ENCODE measurements around the gene TBC1D20. TPM values are rescaled to one million over a fixed set of nuclear protein-coding genes. Genes with fewer than 3 reads are reported as not detected.

The TBC1D20 gene
- total and polyA plus RNA-seq, 2 of the 4 experiments (the other 2 are of a cell fraction): 39.1 to 42.8 TPM

DNA sequence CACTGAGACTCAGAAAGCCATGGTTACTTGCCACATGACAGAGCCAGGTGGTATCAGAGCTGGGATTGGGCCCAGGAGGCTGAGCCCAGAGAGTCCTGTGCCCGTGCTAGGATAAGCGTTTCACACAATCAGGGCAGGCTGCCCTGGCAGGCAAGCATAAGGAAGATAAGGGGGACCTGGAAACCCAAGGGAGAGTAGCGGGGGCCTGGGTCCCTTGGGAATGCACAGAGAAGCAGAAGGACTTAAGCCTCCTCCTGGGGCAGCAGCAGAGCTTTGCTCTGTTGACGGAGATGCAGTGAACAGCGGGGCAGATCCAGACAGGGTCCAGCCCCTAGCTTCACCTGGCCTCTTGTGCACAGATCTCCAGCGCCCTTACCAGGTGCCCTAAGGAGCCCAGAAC lies 73.1 kb downstream of the TBC1D20 start:
- H4K5ac ChIP-seq (ENCODE audit: low read depth, low read length): no peak overlapping the region
- peaks cover 44% of the 10 kb centered on the region for H3K36me3 ChIP-seq (ENCODE audit: control insufficient read depth, insufficient read depth, low read length)
- no peak overlapping the region for H4K91ac ChIP-seq (ENCODE audit: insufficient read depth, low read depth, low read length)
- BruUV-seq (replicated peaks): no TSS peak
- no peak overlapping the region for H4K8ac ChIP-seq (ENCODE audit: low read depth in 2 of 2, low read length in 2 of 2)
- H3K27ac ChIP-seq (ENCODE audit: insufficient read depth, low read length): no peak overlapping the region
- DNase-seq (no peak), ATAC-seq (ENCODE audit: low read depth) (no peak)
- H2BK120ac ChIP-seq (ENCODE audit: low read depth, low read length): no peak overlapping the region
- CTCF ChIA-PET: no interaction called here
- intact Hi-C loops (cut with micrococcal nuclease): no loop called here
- no peak overlapping the region for H3K4ac ChIP-seq (ENCODE audit: low read depth, low read length)
- TF ChIP-seq, protein P1, sequence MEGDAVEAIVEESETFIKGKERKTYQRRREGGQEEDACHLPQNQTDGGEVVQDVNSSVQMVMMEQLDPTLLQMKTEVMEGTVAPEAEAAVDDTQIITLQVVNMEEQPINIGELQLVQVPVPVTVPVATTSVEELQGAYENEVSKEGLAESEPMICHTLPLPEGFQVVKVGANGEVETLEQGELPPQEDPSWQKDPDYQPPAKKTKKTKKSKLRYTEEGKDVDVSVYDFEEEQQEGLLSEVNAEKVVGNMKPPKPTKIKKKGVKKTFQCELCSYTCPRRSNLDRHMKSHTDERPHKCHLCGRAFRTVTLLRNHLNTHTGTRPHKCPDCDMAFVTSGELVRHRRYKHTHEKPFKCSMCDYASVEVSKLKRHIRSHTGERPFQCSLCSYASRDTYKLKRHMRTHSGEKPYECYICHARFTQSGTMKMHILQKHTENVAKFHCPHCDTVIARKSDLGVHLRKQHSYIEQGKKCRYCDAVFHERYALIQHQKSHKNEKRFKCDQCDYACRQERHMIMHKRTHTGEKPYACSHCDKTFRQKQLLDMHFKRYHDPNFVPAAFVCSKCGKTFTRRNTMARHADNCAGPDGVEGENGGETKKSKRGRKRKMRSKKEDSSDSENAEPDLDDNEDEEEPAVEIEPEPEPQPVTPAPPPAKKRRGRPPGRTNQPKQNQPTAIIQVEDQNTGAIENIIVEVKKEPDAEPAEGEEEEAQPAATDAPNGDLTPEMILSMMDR (conservative IDR thresholded peaks at IDR 0.05; ENCODE audit: low read depth, low read length): no peak
- TF ChIP-seq NFE2L2 (IDR thresholded peaks at IDR 0.05; ENCODE audit: low read depth, low read length) (no peak), RCOR1 (IDR thresholded peaks at IDR 0.05; ENCODE audit: insufficient replicate concordance, low read length) (no peak), POLR2A (IDR thresholded peaks at IDR 0.05; ENCODE audit: low read depth, low read length) (no peak), MAZ (IDR thresholded peaks at IDR 0.05; ENCODE audit: borderline replicate concordance, low read depth, low read length) (no peak), FOS (IDR thresholded peaks at IDR 0.05; ENCODE audit: low read depth, low read length) (no peak), RFX5 (IDR thresholded peaks at IDR 0.05; ENCODE audit: low read depth, low read length) (no peak), BHLHE40 (IDR thresholded peaks at IDR 0.05; ENCODE audit: low read depth, low read length) (no peak), SMC3 (IDR thresholded peaks at IDR 0.05; ENCODE audit: low read depth, low read length) (no peak), MAFK (IDR thresholded peaks at IDR 0.05; ENCODE audit: low read depth, low read length) (no peak), CHD1 (IDR thresholded peaks at IDR 0.05; ENCODE audit: low read depth, low read length) (no peak), RAD21 (IDR thresholded peaks at IDR 0.05; ENCODE audit: low read length) (no peak)
- TF ChIP-seq, protein P2, sequence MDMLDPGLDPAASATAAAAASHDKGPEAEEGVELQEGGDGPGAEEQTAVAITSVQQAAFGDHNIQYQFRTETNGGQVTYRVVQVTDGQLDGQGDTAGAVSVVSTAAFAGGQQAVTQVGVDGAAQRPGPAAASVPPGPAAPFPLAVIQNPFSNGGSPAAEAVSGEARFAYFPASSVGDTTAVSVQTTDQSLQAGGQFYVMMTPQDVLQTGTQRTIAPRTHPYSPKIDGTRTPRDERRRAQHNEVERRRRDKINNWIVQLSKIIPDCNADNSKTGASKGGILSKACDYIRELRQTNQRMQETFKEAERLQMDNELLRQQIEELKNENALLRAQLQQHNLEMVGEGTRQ (IDR thresholded peaks at IDR 0.05; ENCODE audit: low read depth, low read length): no peak
- no peak overlapping the region for H3K9ac ChIP-seq (ENCODE audit: low read depth, low read length)
- H2AK5ac ChIP-seq (ENCODE audit: low read depth, low read length): no peak overlapping the region
- no peaks in the 10 kb centered on the region for H3K27me3 ChIP-seq (ENCODE audit: control insufficient read depth, insufficient read depth, low read length)
- no peak overlapping the region for H3K56ac ChIP-seq (ENCODE audit: extremely low read depth, insufficient read depth, low read length)
- H2AK9ac ChIP-seq (replicated peaks; ENCODE audit: low read depth, low read length, poor library complexity): no peak overlapping the region
- WGBS, 2 experiments (ENCODE audit: extremely low coverage in 2 of 2, insufficient read length in 1 of 2): 83% methylated on average over 1 of the region's 6 CpGs; no CpG with 5 or more reads in 1 of the 2 experiments
- no peaks in the 10 kb centered on the region for H3K9me3 ChIP-seq (ENCODE audit: control insufficient read depth, insufficient read depth, low read length)
- peaks cover 25 to 50% of the 10 kb centered on the region in 2 experiments for H3K79me1 ChIP-seq (ENCODE audit: low read depth in 1 of 2, low read length in 2 of 2)
- no peaks in the 10 kb centered on the region for H3K4me1 ChIP-seq (ENCODE audit: control insufficient read depth, insufficient read depth, low read length)
- peaks cover 51% of the 10 kb centered on the region for H4K20me1 ChIP-seq (ENCODE audit: insufficient read depth, low read length)
- in situ Hi-C loops (cut with MboI; ENCODE audit: low sequenced_read_pairs): no loop called here
- no peak overlapping the region for H2BK20ac ChIP-seq (ENCODE audit: low read depth, low read length)
- dilution Hi-C loops (cut with HindIII; ENCODE audit: low sequenced_read_pairs, unreplicated experiment): no loop called here
- H2BK5ac ChIP-seq (ENCODE audit: low read depth, low read length, poor library complexity, severe bottlenecking): no peak overlapping the region
- POLR2A ChIA-PET (ENCODE audit: unreplicated experiment): no interaction called here
- H3K18ac ChIP-seq (ENCODE audit: low read depth, low read length): no peak overlapping the region
- no peak overlapping the region for H3K23ac ChIP-seq (ENCODE audit: low read depth, low read length)
- no peak overlapping the region for H3K4me3 ChIP-seq (ENCODE audit: insufficient read depth, low read depth, low read length)
- H2BK15ac ChIP-seq (ENCODE audit: low read depth, low read length): no peak overlapping the region
- H2AFZ ChIP-seq (replicated peaks; ENCODE audit: low read length, poor library complexity): no peak overlapping the region
- no peak overlapping the region for H3K4me2 ChIP-seq (ENCODE audit: low read depth, low read length)
- peaks cover 7% of the 10 kb centered on the region; the same call in 1 of the 2 replicates for H3K9me1 ChIP-seq (ENCODE audit: insufficient read depth, low read length)
- H3K14ac ChIP-seq (replicated peaks; ENCODE audit: low read depth, low read length): no peak overlapping the region

Data from IMR-90 (cell line).